ENCODE measurements around the gene BCAS1.

DNA sequence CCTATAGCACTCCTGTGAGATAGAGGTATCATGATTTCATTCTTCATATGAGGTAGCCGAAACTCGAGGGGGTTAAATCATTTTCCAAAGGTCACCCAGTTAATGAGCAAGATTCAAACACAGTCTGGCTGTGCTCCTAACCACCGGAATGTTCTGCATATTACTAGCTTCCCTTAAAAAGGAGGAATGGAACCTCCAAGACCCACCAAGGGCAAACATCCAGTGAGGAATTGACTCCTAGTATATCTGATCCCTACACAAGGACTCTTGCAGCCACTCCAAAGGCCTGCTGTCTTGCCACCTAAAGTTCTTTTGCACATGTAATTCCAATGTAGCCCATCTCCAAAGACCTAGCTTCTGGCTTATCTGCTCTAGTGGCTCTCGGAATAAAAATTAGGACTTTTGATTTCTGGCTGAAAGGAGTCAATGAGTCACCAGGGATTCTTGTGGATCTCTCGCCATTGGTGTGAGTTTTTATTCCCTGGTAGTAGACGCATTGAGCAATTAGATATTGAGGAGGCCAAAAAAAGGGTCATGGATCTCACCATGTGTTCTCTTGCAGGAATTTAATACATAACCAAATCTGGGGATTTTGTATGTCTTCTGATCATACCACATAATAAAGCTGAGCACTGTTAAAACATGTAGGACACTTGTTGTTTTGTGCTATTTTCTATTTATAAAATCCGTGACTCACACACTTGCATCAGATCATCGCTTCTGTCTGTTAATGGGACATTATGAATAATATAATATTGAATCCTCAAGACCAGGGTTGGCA, 9.1 kb downstream of the BCAS1 start:
- TF ChIP-seq, protein P1, sequence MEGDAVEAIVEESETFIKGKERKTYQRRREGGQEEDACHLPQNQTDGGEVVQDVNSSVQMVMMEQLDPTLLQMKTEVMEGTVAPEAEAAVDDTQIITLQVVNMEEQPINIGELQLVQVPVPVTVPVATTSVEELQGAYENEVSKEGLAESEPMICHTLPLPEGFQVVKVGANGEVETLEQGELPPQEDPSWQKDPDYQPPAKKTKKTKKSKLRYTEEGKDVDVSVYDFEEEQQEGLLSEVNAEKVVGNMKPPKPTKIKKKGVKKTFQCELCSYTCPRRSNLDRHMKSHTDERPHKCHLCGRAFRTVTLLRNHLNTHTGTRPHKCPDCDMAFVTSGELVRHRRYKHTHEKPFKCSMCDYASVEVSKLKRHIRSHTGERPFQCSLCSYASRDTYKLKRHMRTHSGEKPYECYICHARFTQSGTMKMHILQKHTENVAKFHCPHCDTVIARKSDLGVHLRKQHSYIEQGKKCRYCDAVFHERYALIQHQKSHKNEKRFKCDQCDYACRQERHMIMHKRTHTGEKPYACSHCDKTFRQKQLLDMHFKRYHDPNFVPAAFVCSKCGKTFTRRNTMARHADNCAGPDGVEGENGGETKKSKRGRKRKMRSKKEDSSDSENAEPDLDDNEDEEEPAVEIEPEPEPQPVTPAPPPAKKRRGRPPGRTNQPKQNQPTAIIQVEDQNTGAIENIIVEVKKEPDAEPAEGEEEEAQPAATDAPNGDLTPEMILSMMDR (IDR thresholded peaks at IDR 0.05; ENCODE audit: low read depth, low read length), result no peak
- TF ChIP-seq POLR2A (IDR thresholded peaks at IDR 0.05; ENCODE audit: extremely low read depth, insufficient read length), result no peak

All from NB4 (cell line).